ENCODE data around the gene EIF6.

The EIF6 gene

GRCh38 chr20:35312318-35312717 lies 27.7 kb upstream of the EIF6 start:
- no peak for DNase-seq

- DNase-seq = no peak
Observed at GRCh38 chr20:35311822-35312221, 27.2 kb upstream of the EIF6 start.

- DNase-seq = peak; percentile 33 to 54
Observed at GRCh38 chr20:35311409-35311808, 26.8 kb upstream of the EIF6 start.

- DNase-seq = no peak
Observed at GRCh38 chr20:35307666-35308653, 23.4 kb upstream of the EIF6 start.

- no peak for DNase-seq
Observed at GRCh38 chr20:35306931-35307517, 22.5 kb upstream of the EIF6 start.

- peak; percentile 60 for DNase-seq
Observed at GRCh38 chr20:35305682-35306556, 21.3 kb upstream of the EIF6 start.

- DNase-seq = no peak
Observed at GRCh38 chr20:35304956-35305355, 20.4 kb upstream of the EIF6 start.

GRCh38 chr20:35303735-35304491 lies 19.3 kb upstream of the EIF6 start:
- DNase-seq = peak; percentile 70 to 78

- no peak for DNase-seq
Observed at GRCh38 chr20:35303382-35303734, 18.8 kb upstream of the EIF6 start.

- no peak for DNase-seq
Observed at GRCh38 chr20:35302421-35303335, 18.1 kb upstream of the EIF6 start.

GRCh38 chr20:35301426-35301825 lies 16.9 kb upstream of the EIF6 start:
- DNase-seq = no peak

- DNase-seq = no peak
Observed at GRCh38 chr20:35300469-35301262, 16.1 kb upstream of the EIF6 start.

GRCh38 chr20:35299780-35300179 lies 15.2 kb upstream of the EIF6 start:
- no peak for DNase-seq

GRCh38 chr20:35298264-35298663 lies 13.7 kb upstream of the EIF6 start:
- no peak for DNase-seq

GRCh38 chr20:35297740-35298139 lies 13.2 kb upstream of the EIF6 start:
- no peak for DNase-seq

- DNase-seq = no peak
Observed at GRCh38 chr20:35297155-35297554, 12.6 kb upstream of the EIF6 start.

- DNase-seq = no peak
Observed at GRCh38 chr20:35296101-35296554, 11.6 kb upstream of the EIF6 start.

- no peak for DNase-seq
Observed at GRCh38 chr20:35295674-35296073, 11.1 kb upstream of the EIF6 start.

- no peak for DNase-seq
Observed at GRCh38 chr20:35295058-35295457, 10.5 kb upstream of the EIF6 start.

GRCh38 chr20:35294293-35294685 lies 9.7 kb upstream of the EIF6 start:
- no peak for DNase-seq
